Hepatocyte (in vitro differentiated cells): ENCODE data around the gene GIMAP8.

Experiments
- CTCF ChIP-seq: fragments of 200-600 bp; sonication (generic); IDR thresholded peaks from 2 replicates; pipeline ENCODE4 v1.5.1; 2016; ENCODE audit warnings: antibody characterized with exemption, mild to moderate bottlenecking; ENCODE audit not compliant: poor library complexity
- EZH2phosphoT487 ChIP-seq: fragments of 200-600 bp; sonication (generic); IDR thresholded peaks from one replicate; pipeline ENCODE4 v1.6.1; 2018; ENCODE audit warnings: antibody characterized with exemption, mild to moderate bottlenecking, low read depth, moderate library complexity; ENCODE audit not compliant: unreplicated experiment, severe bottlenecking

- TF ChIP-seq CTCF (no peak), EZH2phosphoT487 (no peak)
These were observed 16.2 kb upstream of the GIMAP8 start for GRCh38 chr7:150434240-150434639.
